Fibroblast of lung (primary cell): ENCODE results near the gene KCNH6.

Experiments used
- EZH2 ChIP-seq: IDR thresholded peaks from 2 replicates; pipeline ENCODE4 v1.5.1; 2012; ENCODE audit warnings: low read length, control low read depth, mild to moderate bottlenecking; ENCODE audit errors: missing control alignments
- TF ChIP-seq, protein P1 (sequence below), 2 donors: IDR thresholded peaks in 1 of 2; conservative IDR thresholded peaks in 1 of 2; 1 replicate in 1 of 2; 2 replicates in 1 of 2; pipeline ENCODE4 v1.5.1; 2011 to 2012; ENCODE audit warnings: low read length in 2 of 2, control low read depth in 1 of 2, inconsistent platforms in 1 of 2, low read depth in 1 of 2, mild to moderate bottlenecking in 1 of 2

DNA sequence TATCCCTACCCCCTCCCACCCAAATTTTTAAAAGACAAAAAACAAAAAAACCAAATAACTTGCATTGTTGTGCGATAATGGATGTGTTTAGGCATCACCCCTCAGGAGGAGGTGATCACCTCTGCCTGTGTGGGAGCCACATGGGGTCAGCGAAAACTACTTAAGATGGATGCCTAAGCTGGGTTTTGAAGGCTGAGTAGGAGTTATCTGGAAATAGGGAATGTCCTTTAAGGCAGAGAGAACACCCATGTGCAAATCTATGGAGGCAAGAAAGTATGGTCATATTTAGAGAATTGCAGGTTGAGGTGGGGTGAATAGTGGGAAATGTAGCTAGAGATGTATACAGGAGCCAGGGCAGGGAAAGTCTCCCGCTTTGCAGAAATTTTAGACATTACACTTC, 72.0 kb downstream of the KCNH6 start:
- TF ChIP-seq EZH2 = no peak
- TF ChIP-seq, protein P1, sequence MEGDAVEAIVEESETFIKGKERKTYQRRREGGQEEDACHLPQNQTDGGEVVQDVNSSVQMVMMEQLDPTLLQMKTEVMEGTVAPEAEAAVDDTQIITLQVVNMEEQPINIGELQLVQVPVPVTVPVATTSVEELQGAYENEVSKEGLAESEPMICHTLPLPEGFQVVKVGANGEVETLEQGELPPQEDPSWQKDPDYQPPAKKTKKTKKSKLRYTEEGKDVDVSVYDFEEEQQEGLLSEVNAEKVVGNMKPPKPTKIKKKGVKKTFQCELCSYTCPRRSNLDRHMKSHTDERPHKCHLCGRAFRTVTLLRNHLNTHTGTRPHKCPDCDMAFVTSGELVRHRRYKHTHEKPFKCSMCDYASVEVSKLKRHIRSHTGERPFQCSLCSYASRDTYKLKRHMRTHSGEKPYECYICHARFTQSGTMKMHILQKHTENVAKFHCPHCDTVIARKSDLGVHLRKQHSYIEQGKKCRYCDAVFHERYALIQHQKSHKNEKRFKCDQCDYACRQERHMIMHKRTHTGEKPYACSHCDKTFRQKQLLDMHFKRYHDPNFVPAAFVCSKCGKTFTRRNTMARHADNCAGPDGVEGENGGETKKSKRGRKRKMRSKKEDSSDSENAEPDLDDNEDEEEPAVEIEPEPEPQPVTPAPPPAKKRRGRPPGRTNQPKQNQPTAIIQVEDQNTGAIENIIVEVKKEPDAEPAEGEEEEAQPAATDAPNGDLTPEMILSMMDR (conservative IDR thresholded peaks at IDR 0.05 in 1 of 2, IDR thresholded peaks at IDR 0.05 in 1 of 2; ENCODE audit: low read depth in 1 of 2, low read length in 2 of 2) = no peak
